ENCODE data around the gene MAST4.

MAST4 gene

GRCh38 chr5:66595756-66596635, at the start of gene MAST4:
MAST4 (plus strand) TSS chr5:66596393; CDS start chr5:66596656, 263 bp downstream.
- DNase-seq (ENCODE audit: low read depth in 3 of 3): peak in 2 of 3 experiments; percentile 22 to 31

DNA sequence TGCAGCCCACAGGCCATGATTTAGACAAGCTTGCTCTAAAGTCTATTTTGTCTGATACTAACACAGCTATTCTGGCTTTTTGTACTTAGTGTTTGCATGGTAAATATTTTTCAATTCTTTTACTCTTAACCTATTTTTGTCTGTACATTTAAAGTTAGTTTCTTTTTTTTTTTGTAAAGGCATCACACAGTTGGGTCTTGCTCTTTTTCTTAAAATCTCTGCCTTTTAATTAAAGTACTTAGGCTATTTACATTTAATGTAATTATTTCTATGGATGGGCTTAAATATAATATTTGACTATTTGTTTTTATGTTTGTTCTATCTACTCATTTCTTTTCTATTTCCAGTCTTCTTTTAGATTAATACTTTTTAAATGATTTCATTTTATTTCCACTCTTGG, 49.7 kb upstream of the MAST4 start:
- no peak for DNase-seq (ENCODE audit: low read depth in 3 of 3)

DNA sequence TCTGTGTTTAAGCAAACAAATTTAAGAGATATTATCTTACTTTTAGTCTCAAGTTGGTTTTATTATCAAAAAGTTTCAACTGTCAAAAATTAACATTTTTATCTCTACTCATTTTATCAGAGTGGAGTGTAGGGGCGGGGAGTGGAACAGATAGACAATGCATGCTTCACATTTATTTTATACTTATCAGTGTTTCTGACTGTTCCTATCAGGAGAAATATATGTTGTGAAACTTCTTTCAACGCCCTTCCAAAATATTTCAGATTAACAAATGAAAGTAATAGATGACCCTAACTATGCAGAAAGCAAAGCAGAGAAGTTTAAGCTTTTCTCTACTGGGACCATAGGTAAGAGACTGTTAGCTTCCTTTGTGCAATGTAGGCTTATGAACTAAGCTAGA, 44.9 kb upstream of the MAST4 start:
- DNase-seq (ENCODE audit: low read depth in 3 of 3): no peak

- DNase-seq (ENCODE audit: low read depth in 3 of 3): no peak
These were observed 44.2 kb upstream of the MAST4 start for GRCh38 chr5:66551945-66552344.

DNA sequence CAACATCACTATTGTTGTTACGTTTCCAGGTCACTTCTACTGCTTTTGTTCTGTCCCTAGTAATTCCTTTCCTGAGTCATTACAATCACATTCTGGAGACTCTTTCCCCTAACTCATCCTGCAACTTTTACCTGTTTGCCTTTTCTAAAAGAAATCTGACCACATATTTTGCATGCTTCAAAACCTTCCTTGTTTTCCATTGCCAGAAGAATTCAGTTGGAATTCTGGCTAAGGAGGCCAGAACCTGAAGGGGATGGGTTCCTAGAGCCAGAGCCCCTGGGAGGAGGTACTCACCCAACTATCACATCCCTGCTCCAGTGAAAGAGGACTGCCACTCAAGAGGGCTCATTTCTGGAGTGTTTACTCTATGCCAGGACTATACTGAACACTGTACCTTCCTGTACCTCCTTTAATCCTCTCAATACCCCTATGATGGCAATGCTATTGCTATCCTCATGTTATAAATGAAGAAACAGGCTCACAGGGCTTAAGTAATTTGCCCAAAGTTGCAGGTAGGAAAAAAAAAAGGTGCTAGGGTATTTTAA, 42.8 kb upstream of the MAST4 start:
- no peak for DNase-seq (ENCODE audit: low read depth in 3 of 3)

GRCh38 chr5:66553916-66554575, 42.1 kb upstream of the MAST4 start:
- DNase-seq (ENCODE audit: low read depth in 3 of 3): no peak

DNA sequence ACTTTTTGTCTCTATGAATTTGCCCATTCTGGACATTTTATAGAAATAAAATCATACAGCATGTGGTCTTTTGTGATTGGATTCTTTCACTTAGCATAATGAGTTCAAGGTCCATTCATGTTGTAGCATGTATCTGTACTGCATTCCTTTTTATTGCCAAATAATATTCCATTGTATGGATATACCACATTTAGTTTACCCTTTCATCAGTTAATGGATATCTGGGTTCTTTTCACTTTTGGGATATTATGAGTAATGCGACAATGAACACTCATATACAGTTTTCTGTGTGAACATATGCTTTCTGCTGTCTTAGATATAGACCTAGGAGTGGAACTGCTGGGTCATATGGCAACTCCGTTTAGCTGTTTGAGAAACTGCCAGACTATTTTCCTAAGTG, 41.3 kb upstream of the MAST4 start:
- DNase-seq (ENCODE audit: low read depth in 3 of 3): no peak

DNA sequence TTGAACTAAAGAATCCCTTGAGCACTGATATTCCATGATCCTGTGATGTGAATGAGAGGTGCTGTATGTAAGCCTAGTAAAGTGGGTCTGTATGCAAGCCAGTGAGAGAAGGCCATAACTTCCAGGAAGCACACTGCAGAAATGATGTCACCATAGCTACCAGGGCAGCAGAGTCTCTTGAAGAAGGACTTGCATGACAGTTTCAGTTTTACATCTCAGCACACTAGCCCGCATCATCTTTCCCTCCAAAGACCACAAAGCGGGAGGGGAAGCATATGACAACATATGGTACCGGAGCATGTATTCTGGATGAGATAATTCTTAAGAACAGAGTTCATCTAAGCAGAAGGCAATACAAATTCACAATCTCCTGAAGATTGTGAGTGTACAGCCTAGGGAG, 37.6 kb upstream of the MAST4 start:
- no peak for DNase-seq (ENCODE audit: low read depth in 3 of 3)

GRCh38 chr5:66560371-66560770, 35.8 kb upstream of the MAST4 start:
- DNase-seq (ENCODE audit: low read depth in 3 of 3): no peak

DNA sequence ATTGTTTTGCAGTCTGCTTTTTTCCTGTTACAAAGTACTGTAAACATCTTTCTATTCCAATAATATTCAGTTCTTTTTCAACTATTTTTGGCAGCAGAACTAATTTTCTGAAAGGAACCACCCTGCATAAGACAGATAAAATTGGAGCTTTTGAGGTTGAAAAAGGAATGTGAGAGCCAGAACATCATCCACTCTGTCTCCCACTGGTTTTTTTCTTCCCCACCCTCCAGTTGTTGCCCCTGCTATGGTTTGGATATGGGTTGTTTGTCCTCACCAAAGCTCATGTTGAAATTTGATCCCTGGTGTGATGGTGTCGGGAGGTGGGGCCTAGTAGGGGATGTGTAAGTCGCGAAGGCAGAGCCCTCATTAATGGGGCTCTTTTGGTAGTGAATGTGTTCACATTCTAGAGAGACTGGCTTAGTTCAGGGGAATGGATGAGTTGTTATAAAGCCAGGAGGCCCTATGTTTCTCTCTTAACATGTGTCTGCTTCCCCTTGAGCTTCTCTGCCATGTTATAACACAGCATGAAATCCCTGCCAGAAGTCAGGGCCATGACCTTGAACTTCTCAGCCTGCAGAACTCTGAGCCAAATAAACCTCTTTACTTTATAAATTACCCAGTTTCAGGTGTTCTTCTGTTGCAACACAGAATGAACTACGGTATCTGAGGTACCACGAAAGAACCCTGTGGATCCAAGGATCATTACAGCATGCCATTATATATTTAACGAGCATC, 34.8 kb upstream of the MAST4 start:
- DNase-seq (ENCODE audit: low read depth in 3 of 3): no peak

GRCh38 chr5:66565878-66566277, 30.3 kb upstream of the MAST4 start:
- no peak for DNase-seq (ENCODE audit: low read depth in 3 of 3)

- no peak for DNase-seq (ENCODE audit: low read depth in 3 of 3)
These were observed 28.7 kb upstream of the MAST4 start for GRCh38 chr5:66567474-66567873.

- DNase-seq (ENCODE audit: low read depth in 3 of 3): no peak
These were observed 26.0 kb upstream of the MAST4 start for GRCh38 chr5:66570201-66570600.

DNA sequence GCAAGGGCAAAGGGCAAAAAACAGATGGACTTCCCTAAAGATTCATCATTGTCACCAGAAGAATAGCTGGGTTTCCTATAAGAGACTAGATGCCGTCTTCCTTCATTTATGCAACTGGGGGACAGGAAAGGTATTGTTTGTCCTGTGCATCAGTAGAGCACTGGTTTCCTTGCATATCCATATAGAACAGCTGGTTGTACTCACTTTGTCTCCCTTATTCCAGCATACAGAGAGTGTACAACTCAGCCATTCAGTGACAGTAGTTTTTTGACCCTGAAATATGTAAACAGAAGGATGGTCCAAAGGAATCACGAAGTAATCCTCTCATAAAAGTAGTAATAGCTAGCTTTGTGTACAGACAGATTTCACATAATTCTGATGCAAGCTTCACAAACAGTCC, 22.5 kb upstream of the MAST4 start:
- no peak for DNase-seq (ENCODE audit: low read depth in 3 of 3)

DNA sequence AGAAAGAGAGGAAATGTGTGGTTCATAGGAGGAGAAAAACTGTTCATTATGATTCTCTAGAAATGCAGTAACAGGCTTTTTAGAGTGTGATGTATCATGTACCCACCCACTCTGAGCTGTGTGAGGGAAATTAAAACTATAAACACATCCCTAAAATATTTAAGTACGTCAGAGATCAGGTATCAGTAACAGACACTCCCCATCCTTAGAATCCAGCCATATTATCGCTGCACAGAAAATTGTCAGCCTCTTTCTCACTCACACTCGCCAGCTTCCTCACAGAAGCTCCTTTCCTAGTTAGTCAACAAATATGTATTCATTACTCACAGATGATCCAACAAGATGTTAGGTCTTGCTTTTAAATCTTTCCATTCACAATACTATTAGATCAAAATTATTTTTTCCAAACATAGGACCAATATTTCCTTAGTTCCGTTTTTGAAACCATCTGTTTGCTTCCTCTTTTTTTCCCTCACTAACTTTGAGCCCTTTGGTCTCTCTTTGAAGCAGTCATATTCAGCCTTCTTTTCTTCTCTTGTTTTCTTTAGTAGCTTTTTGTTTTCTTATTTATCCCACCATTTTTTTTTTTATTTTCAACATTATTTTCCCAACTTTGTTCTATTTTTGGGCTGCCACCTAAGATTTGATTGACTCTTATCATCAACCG, 13.6 kb upstream of the MAST4 start:
- DNase-seq (ENCODE audit: low read depth in 3 of 3): no peak

DNA sequence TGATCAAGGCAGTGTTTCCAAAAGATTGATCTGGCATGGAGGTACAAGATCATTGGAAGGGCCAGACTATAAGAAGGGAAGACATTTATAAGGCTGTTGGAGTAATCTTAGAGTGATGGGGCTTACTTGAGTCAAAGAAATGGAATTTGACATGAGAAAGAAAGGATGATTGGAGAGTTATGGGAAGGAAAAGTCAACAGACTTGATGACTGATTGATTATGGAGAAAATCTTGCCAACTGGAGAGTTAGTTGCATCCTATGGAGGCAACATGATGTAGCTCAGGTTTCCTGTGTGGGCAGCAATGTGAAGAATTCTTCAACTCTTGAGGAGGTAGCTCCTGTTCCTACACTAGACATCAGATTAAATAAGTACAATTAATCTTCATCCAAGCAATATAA, 10.9 kb upstream of the MAST4 start:
- no peak for DNase-seq (ENCODE audit: low read depth in 3 of 3)

DNA sequence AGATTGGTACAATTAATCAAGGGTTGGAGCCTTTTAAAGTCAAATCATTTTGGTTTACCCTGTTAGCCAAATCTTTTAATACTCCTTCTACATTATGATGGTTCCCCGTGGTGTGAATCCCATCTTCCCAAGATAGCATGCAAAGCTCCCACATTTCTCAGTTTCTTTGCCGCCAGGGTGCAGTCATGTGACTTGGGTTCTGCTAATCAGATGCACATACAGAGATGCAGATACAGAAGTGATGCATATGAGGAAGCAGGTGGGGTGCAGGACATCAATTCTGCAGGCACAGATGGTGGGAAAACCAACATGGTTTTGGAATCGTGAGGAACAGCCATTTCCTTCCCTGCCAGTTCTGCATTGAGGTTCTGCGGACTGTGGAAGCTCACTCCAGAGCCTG, 8.4 kb upstream of the MAST4 start:
- DNase-seq (ENCODE audit: low read depth in 3 of 3): no peak

GRCh38 chr5:66596636-66597182, 516 bp downstream of the MAST4 start:
- DNase-seq (ENCODE audit: low read depth in 3 of 3): peak in 1 of 3 experiments; percentile 3

- no peak for DNase-seq (ENCODE audit: low read depth in 3 of 3)
These were observed 1.1 kb downstream of the MAST4 start for GRCh38 chr5:66597183-66597757.

- no peak for DNase-seq (ENCODE audit: low read depth in 3 of 3)
These were observed 6.4 kb downstream of the MAST4 start for GRCh38 chr5:66602621-66603020.

GRCh38 chr5:66603164-66603563, 7.0 kb downstream of the MAST4 start:
- no peak for DNase-seq (ENCODE audit: low read depth in 3 of 3)
